Measurements from ENCODE around the gene PRF1. TPM values are rescaled to one million over a fixed set of nuclear protein-coding genes. Genes with fewer than 3 reads are reported as not detected.
A peak's percentile ranks its signal among the peaks of the same experiment; 100 is the strongest.

The PRF1 gene
- total RNA-seq: 1 to 10 TPM in 1 of 2 donors, under 1 TPM in 1; 0.96 to 1.3 TPM

DNA sequence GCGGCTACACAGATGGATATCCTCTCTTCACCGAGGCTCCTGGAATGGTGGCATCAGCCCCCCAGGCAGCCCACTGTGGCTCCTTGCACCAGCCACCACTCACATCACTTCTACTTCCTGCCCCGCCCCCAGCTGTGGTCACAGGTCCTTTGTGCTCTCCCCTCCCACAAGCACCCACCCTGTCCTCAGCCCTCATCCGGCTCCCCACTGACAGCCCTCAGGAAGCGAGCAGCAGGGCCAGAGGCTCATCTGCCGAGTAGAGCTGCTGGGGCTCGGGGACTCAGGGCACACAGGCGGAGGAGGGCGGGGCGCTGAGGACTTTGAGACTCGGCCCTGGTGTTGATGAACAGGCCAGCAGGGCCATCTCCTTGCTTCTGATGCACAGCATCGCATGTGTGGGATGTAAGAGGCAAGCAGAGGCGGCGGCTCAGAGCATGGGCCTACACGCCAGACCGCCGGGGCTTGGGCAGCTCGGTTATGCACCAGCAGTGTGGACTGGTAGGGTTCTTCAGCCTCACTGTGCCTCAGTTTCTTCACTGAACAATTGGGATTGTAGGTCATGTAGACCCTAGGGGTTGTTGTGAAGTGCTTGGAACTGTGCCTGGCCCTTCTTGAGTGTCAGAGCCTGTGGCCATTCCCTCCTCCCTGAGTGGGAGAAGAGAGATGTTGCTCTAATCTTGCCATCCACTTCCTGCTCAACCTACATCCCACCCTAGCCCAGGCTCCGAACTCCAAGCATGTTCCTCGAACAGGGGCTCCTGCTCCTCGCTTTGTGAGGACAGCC is at the start of gene PRF1:
Gene PRF1 (minus strand): TSS at position 77 of the 784 bp plus-strand sequence. CDS start 1,839 bp downstream, outside the sequence.
- Histone ChIP-seq H3K36me3 (no peaks in the 10 kb centered on the region), H3K27ac (no peak within 1 kb of the TSS), H3K4me1 (no peaks in the 10 kb centered on the region), H3K27me3 (no peaks in the 10 kb centered on the region), H3K9ac (ENCODE audit: low read depth in 2 of 2, low read length in 2 of 2) (peak within 1 kb of the TSS in 1 of 2 donors; percentile 19), H3K4me3 (no peak within 1 kb of the TSS), H3K9me3 (no peaks in the 10 kb centered on the region)
- intact Hi-C loops (cut with DNase I): no loop called here
- no peak for TF ChIP-seq CTCF (IDR thresholded peaks at IDR 0.05)
- peak; percentile 40 for DNase-seq

GRCh38 chr10:70651661-70652060 is 49.1 kb upstream of the PRF1 start:
- Histone ChIP-seq H3K27ac (no peak overlapping the region), H3K4me3 (no peak overlapping the region), H3K9me3 (no peaks in the 10 kb centered on the region), H3K36me3 (no peaks in the 10 kb centered on the region), H3K27me3 (no peaks in the 10 kb centered on the region), H3K4me1 (no peaks in the 10 kb centered on the region), H3K9ac (ENCODE audit: low read depth in 2 of 2, low read length in 2 of 2) (no peak overlapping the region)
- DNase-seq: no peak
- TF ChIP-seq CTCF (IDR thresholded peaks at IDR 0.05): no peak
- intact Hi-C loops (cut with DNase I): no loop called here

DNA sequence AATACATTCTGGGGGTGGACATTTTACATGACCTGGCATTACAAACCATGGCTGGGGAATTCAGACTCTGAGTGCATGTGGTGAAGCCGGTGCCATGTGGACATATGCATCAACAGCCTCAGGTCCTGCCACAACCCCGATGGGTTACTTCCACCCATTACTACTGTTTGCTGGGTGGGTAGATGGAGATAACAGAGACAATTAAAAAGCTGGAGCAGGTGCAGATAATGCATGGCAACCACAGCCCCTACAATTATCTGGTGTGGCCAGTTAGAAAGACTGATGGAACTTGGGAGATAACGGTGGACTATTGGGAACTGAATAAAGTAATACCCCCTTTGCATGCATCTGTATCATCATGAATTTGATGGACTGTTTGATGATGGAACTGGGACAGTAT is 48.2 kb upstream of the PRF1 start:
- Histone ChIP-seq H3K4me3 (no peak overlapping the region), H3K36me3 (no peaks in the 10 kb centered on the region), H3K4me1 (no peaks in the 10 kb centered on the region), H3K9ac (ENCODE audit: low read depth in 2 of 2, low read length in 2 of 2) (no peak overlapping the region), H3K9me3 (no peaks in the 10 kb centered on the region), H3K27me3 (no peaks in the 10 kb centered on the region), H3K27ac (no peak overlapping the region)
- intact Hi-C loops (cut with DNase I): no loop called here
- no peak for DNase-seq
- TF ChIP-seq CTCF (IDR thresholded peaks at IDR 0.05): no peak

GRCh38 chr10:70650104-70650503 is 47.6 kb upstream of the PRF1 start:
- no peaks in the 10 kb centered on the region for H3K9me3 ChIP-seq
- H3K9ac ChIP-seq (ENCODE audit: low read depth in 2 of 2, low read length in 2 of 2): no peak overlapping the region
- DNase-seq: no peak
- H3K36me3 ChIP-seq: no peaks in the 10 kb centered on the region
- no peak for TF ChIP-seq CTCF (IDR thresholded peaks at IDR 0.05)
- intact Hi-C loops (cut with DNase I): no loop called here
- H3K4me3 ChIP-seq: no peak overlapping the region
- H3K27me3 ChIP-seq: no peaks in the 10 kb centered on the region
- H3K4me1 ChIP-seq: no peaks in the 10 kb centered on the region
- no peak overlapping the region for H3K27ac ChIP-seq

GRCh38 chr10:70649526-70649925 is 47.0 kb upstream of the PRF1 start:
- no peak for DNase-seq
- Histone ChIP-seq H3K4me3 (no peak overlapping the region), H3K4me1 (no peaks in the 10 kb centered on the region), H3K9ac (ENCODE audit: low read depth in 2 of 2, low read length in 2 of 2) (no peak overlapping the region), H3K36me3 (no peaks in the 10 kb centered on the region), H3K9me3 (no peaks in the 10 kb centered on the region), H3K27me3 (no peaks in the 10 kb centered on the region), H3K27ac (no peak overlapping the region)
- intact Hi-C loops (cut with DNase I): no loop called here
- TF ChIP-seq CTCF (IDR thresholded peaks at IDR 0.05): no peak
